H9 (cell line): Measurements from ENCODE around the gene LMF1. TPM values are rescaled to one million over a fixed set of nuclear protein-coding genes. Genes with fewer than 3 reads are reported as not detected.

Experiments
- DNase-seq: peaks from one replicate; pipeline ENCODE4 v3.0.0-alpha.2; 2017
- H2AFZ ChIP-seq: one replicate; pipeline ENCODE4 v1.6.1; 2013; ENCODE audit warnings: mild to moderate bottlenecking, low read length, control low read depth, moderate library complexity
- H2AK5ac ChIP-seq: 2 replicates; pipeline ENCODE4 v1.6.1; 2013; ENCODE audit warnings: low read length, control low read depth, mixed read lengths; ENCODE audit not compliant: insufficient read length
- H2BK120ac ChIP-seq: one replicate; pipeline ENCODE4 v1.6.1; 2013; ENCODE audit warnings: low read depth, mild to moderate bottlenecking, low read length, control low read depth, inconsistent platforms; ENCODE audit not compliant: poor library complexity, severe bottlenecking
- H2BK12ac ChIP-seq: 2 replicates; pipeline ENCODE4 v1.6.1; 2013; ENCODE audit warnings: low read length, control low read depth, mixed read lengths, low read depth; ENCODE audit not compliant: insufficient read length
- H2BK15ac ChIP-seq: 2 replicates; pipeline ENCODE4 v1.6.1; 2013; ENCODE audit warnings: low read depth, low read length, control low read depth
- H2BK20ac ChIP-seq: one replicate; pipeline ENCODE4 v1.6.1; 2013; ENCODE audit warnings: low read depth, mild to moderate bottlenecking, low read length, control low read depth, inconsistent platforms; ENCODE audit not compliant: poor library complexity, severe bottlenecking
- H2BK5ac ChIP-seq: 2 replicates; pipeline ENCODE4 v1.6.1; 2013; ENCODE audit warnings: low read length, control low read depth, mixed read lengths; ENCODE audit not compliant: insufficient read length
- H3K14ac ChIP-seq: 2 replicates; pipeline ENCODE4 v1.6.1; 2013; ENCODE audit warnings: low read length, control low read depth; ENCODE audit not compliant: insufficient read depth
- H3K18ac ChIP-seq: 2 replicates; pipeline ENCODE4 v1.6.1; 2013; ENCODE audit warnings: low read depth, mild to moderate bottlenecking, mixed read lengths, low read length, control low read depth; ENCODE audit not compliant: insufficient read length
- H3K23ac ChIP-seq: 2 replicates; pipeline ENCODE4 v1.6.1; 2013; ENCODE audit warnings: low read length, control low read depth, mixed read lengths, low read depth; ENCODE audit not compliant: insufficient read length
- H3K23me2 ChIP-seq: 2 replicates; pipeline ENCODE4 v1.6.1; 2013; ENCODE audit warnings: low read depth, mild to moderate bottlenecking, mixed read lengths, low read length, control low read depth; ENCODE audit not compliant: insufficient read length, poor library complexity, severe bottlenecking
- H3K27ac ChIP-seq: 2 replicates; pipeline ENCODE4 v1.5.1; 2013; ENCODE audit warnings: low read length, control low read depth, mixed read lengths, low read depth; ENCODE audit not compliant: insufficient read length
- H3K27me3 ChIP-seq: 2 replicates; pipeline ENCODE4 v1.6.1; 2013; ENCODE audit warnings: low read length, control low read depth, inconsistent platforms; ENCODE audit not compliant: insufficient read depth
- H3K4ac ChIP-seq: 2 replicates; pipeline ENCODE4 v1.6.1; 2013; ENCODE audit warnings: low read depth, mild to moderate bottlenecking, control low read depth, inconsistent platforms, low read length, moderate library complexity
- H3K4me1 ChIP-seq: 2 replicates; pipeline ENCODE4 v1.6.1; 2013; ENCODE audit warnings: low read length, control low read depth, inconsistent platforms; ENCODE audit not compliant: insufficient read depth
- H3K4me2 ChIP-seq: 2 replicates; pipeline ENCODE4 v1.6.1; 2013; ENCODE audit warnings: low read length, control low read depth, mixed read lengths; ENCODE audit not compliant: insufficient read length, insufficient read depth
- H3K56ac ChIP-seq: 2 replicates; pipeline ENCODE4 v1.6.1; 2013; ENCODE audit warnings: low read depth, mild to moderate bottlenecking, mixed read lengths, low read length, control low read depth; ENCODE audit not compliant: insufficient read length
- H3K79me1 ChIP-seq: 2 replicates; pipeline ENCODE4 v1.6.1; 2013; ENCODE audit warnings: low read depth, mild to moderate bottlenecking, moderate library complexity, low read length, control low read depth, inconsistent platforms; ENCODE audit not compliant: insufficient read depth, poor library complexity, severe bottlenecking
- H3K79me2 ChIP-seq: 2 replicates; pipeline ENCODE4 v1.6.1; 2013; ENCODE audit warnings: low read length, control low read depth, inconsistent platforms; ENCODE audit not compliant: insufficient read depth
- H3K9ac ChIP-seq: 2 replicates; pipeline ENCODE4 v1.6.1; 2013; ENCODE audit warnings: low read length, control low read depth, mixed read lengths; ENCODE audit not compliant: insufficient read length; ENCODE audit errors: extremely low read depth
- H3K9me3 ChIP-seq: one replicate; pipeline ENCODE4 v1.6.1; 2013; ENCODE audit warnings: low read depth, low read length, inconsistent platforms; ENCODE audit not compliant: control insufficient read depth
- H3T11ph ChIP-seq: one replicate; pipeline ENCODE4 v1.6.1; 2013; ENCODE audit warnings: mild to moderate bottlenecking, low read length, control low read depth, inconsistent platforms
- H4K20me1 ChIP-seq: one replicate; pipeline ENCODE4 v1.6.1; 2013; ENCODE audit not compliant: control insufficient read depth, insufficient read length, insufficient read depth
- H4K5ac ChIP-seq: 2 replicates; pipeline ENCODE4 v1.6.1; 2013; ENCODE audit warnings: low read depth, mild to moderate bottlenecking, mixed read lengths, low read length, control low read depth; ENCODE audit not compliant: insufficient read length
- H4K8ac ChIP-seq: replicated peaks from 2 replicates; pipeline ENCODE4 v1.6.1; 2013; ENCODE audit warnings: low read length, control low read depth, mixed read lengths, low read depth; ENCODE audit not compliant: insufficient read length
- H4K91ac ChIP-seq: 2 replicates; pipeline ENCODE4 v1.6.1; 2013; ENCODE audit warnings: low read depth, mild to moderate bottlenecking, moderate library complexity, mixed read lengths, low read length, control low read depth; ENCODE audit not compliant: insufficient read length
- H3K27ac Mint-ChIP-seq, 3 experiments: 2 replicates in 2 of 3; 3 replicates in 1 of 3; pipeline ENCODE4 v1.8.0; 2020 to 2021; ENCODE audit warnings: mixed read lengths in 3 of 3, mild to moderate bottlenecking in 1 of 3, moderate library complexity in 1 of 3
- H3K27me3 Mint-ChIP-seq: 2 replicates; pipeline ENCODE4 v1.8.0; 2021; ENCODE audit warnings: low read depth, mild to moderate bottlenecking, moderate library complexity, mixed read lengths
- H3K36me3 Mint-ChIP-seq, 3 experiments: 2 replicates in 2 of 3; 3 replicates in 1 of 3; pipeline ENCODE4 v1.8.0; 2020 to 2021; ENCODE audit warnings: low read depth in 3 of 3, mixed read lengths in 3 of 3; ENCODE audit not compliant: insufficient read depth in 1 of 3
- H3K4me1 Mint-ChIP-seq, 2 experiments: 2 replicates each; pipeline ENCODE4 v1.8.0; 2020; ENCODE audit warnings: mixed read lengths in 2 of 2
- H3K4me3 Mint-ChIP-seq, 2 experiments: 2 replicates in 1 of 2; 3 replicates in 1 of 2; pipeline ENCODE4 v1.8.0; 2020 to 2021; ENCODE audit warnings: mild to moderate bottlenecking in 2 of 2, mixed read lengths in 2 of 2, moderate library complexity in 1 of 2
- H3K9me3 Mint-ChIP-seq, 2 experiments: 2 replicates in 1 of 2; 3 replicates in 1 of 2; pipeline ENCODE4 v1.8.0; 2020; ENCODE audit warnings: mild to moderate bottlenecking in 2 of 2, mixed read lengths in 2 of 2, moderate library complexity in 1 of 2
- CTCF ChIP-seq: fragments of 200-600 bp; sonication (generic); conservative IDR thresholded peaks from 3 replicates; pipeline ENCODE4 v1.8.0; 2021; ENCODE audit warnings: antibody characterized with exemption, mild to moderate bottlenecking
- WGBS: extraction: QIAGEN DNeasy Blood & Tissue Kit; methylation state at CpG from one replicate; pipeline ENCODE4 v1.1.7; 2013; ENCODE audit warnings: missing lambda C conversion rate, low lambda C conversion rate, mixed read lengths; ENCODE audit not compliant: insufficient read length; ENCODE audit errors: extremely low coverage; 5-methylcytosine and 5-hydroxymethylcytosine counted together
- total RNA-seq: library from RNA; stranded (reverse); gene quantifications from 2 replicates; pipeline ENCODE4 v1.2.1, GENCODE V29; 2021

The LMF1 gene
- total RNA-seq, 1 experiment from 2014 or later, result 7.1 TPM

- Mint-ChIP-seq H3K4me1 (peaks cover 3 to 15% of the 10 kb centered on the region in 2 experiments; a peak in 3 of 4 replicates), H3K4me3 (no peak overlapping the region; a peak in 1 of 5 replicates), H3K36me3 (peaks cover 0 to 2% (median 0%) of the 10 kb centered on the region in 3 experiments; a peak in 2 of 7 replicates), H3K27me3 (peaks cover 43% of the 10 kb centered on the region), H3K9me3 (no peaks in the 10 kb centered on the region), H3K27ac (no peak overlapping the region)
- H3K56ac ChIP-seq, result no peak overlapping the region
- H3K9me3 ChIP-seq, result no peaks in the 10 kb centered on the region
- no peak for DNase-seq
- no peak overlapping the region for H2AK5ac ChIP-seq
- H3K14ac ChIP-seq, result no peak overlapping the region; the same call in 1 of the 2 replicates
- WGBS, result no CpG with 5 or more reads among the region's 31 CpGs
- H4K8ac ChIP-seq, result no peak overlapping the region
- no peak overlapping the region for H3T11ph ChIP-seq
- no peak overlapping the region for H2BK5ac ChIP-seq
- no peak overlapping the region for H3K9ac ChIP-seq
- no peak for TF ChIP-seq CTCF
- H2BK120ac ChIP-seq, result no peak overlapping the region
- no peaks in the 10 kb centered on the region for H3K79me2 ChIP-seq
- no peak overlapping the region for H2BK20ac ChIP-seq
- no peak overlapping the region for H4K5ac ChIP-seq
- no peak overlapping the region for H3K4ac ChIP-seq
- H3K18ac ChIP-seq, result no peak overlapping the region
- H3K27ac ChIP-seq, result no peak overlapping the region
- no peak overlapping the region for H3K23ac ChIP-seq
- H2BK12ac ChIP-seq, result no peak overlapping the region
- H4K20me1 ChIP-seq, result no peaks in the 10 kb centered on the region
- no peak overlapping the region for H2AFZ ChIP-seq
- H3K4me2 ChIP-seq, result peak overlapping the region; percentile 28
- peaks cover 14% of the 10 kb centered on the region; the same call in 1 of the 2 replicates for H3K27me3 ChIP-seq
- no peaks in the 10 kb centered on the region for H3K4me1 ChIP-seq
- H3K79me1 ChIP-seq, result no peaks in the 10 kb centered on the region
- no peak overlapping the region for H4K91ac ChIP-seq
- H2BK15ac ChIP-seq, result no peak overlapping the region
- peaks cover 10% of the 10 kb centered on the region for H3K23me2 ChIP-seq
Measured at GRCh38 chr16:980595-980854, 9.7 kb upstream of the LMF1 start.
